MCF 10A (cell line): ENCODE measurements around the gene COX6B2. TPM values are rescaled to one million over a fixed set of nuclear protein-coding genes. Genes with fewer than 3 reads are reported as not detected.

Experiments used
- BruUV-seq: library from RNA; stranded (reverse); fragments of 400-500 nt; replicated peaks from 2 replicates; lab custom pipeline; 2021; lab: Mats Ljungman, UMichigan
- CTCF ChIA-PET: fragments of 300-600 bp; sonication (Branson Sonifier 250); formaldehyde crosslinking; extraction: SDS; loops from one replicate; lab custom pipeline; 2021; ENCODE audit warnings: antibody characterized with exemption, inconsistent platforms; lab: Yijun Ruan, JAX
- POLR2A ChIA-PET: fragments of 300-600, 350-650 bp; sonication (Branson Sonifier 250); formaldehyde crosslinking; extraction: SDS; loops from one replicate; lab custom pipeline; 2020; ENCODE audit warnings: antibody characterized with exemption, inconsistent platforms; lab: Yijun Ruan, JAX
- DNase-seq: peaks from one replicate; pipeline ENCODE4 v3.0.0-alpha.2; 2018; ENCODE audit not compliant: unreplicated experiment
- H3K27ac Mint-ChIP-seq: one replicate; pipeline ENCODE4 v1.8.0; 2022; ENCODE audit warnings: mild to moderate bottlenecking, low read depth, mixed read lengths; ENCODE audit not compliant: unreplicated experiment
- H3K27me3 Mint-ChIP-seq: one replicate; pipeline ENCODE4 v1.8.0; 2022; ENCODE audit warnings: mixed read lengths; ENCODE audit not compliant: insufficient read depth, unreplicated experiment
- H3K36me3 Mint-ChIP-seq: one replicate; pipeline ENCODE4 v1.8.0; 2022; ENCODE audit warnings: mild to moderate bottlenecking, moderate library complexity, mixed read lengths; ENCODE audit not compliant: insufficient read depth, unreplicated experiment
- H3K4me1 Mint-ChIP-seq: one replicate; pipeline ENCODE4 v1.8.0; 2022; ENCODE audit warnings: mixed read lengths; ENCODE audit not compliant: insufficient read depth, unreplicated experiment
- H3K4me3 Mint-ChIP-seq: one replicate; pipeline ENCODE4 v1.8.0; 2022; ENCODE audit warnings: mild to moderate bottlenecking, moderate library complexity, mixed read lengths; ENCODE audit not compliant: unreplicated experiment
- H3K9me3 Mint-ChIP-seq: one replicate; pipeline ENCODE4 v1.8.0; 2022; ENCODE audit warnings: mixed read lengths; ENCODE audit not compliant: unreplicated experiment
- intact Hi-C: fragments of 100-400 bp; cut with micrococcal nuclease; formaldehyde crosslinking; loops from 2 replicates; pipeline ENCODE4 v1.14.1; 2022
- total RNA-seq: library from RNA; stranded (reverse); gene quantifications from 2 replicates; pipeline ENCODE4 v1.2.3, GENCODE V29; 2022
- TF ChIP-seq, protein P1 (sequence below): fragments of 200-600 bp; IDR thresholded peaks from one replicate; pipeline ENCODE4 v1.8.0; 2022; ENCODE audit warnings: antibody characterized with exemption, mild to moderate bottlenecking; ENCODE audit not compliant: unreplicated experiment

Gene COX6B2
- total RNA-seq, 1 experiment from 2014 or later, result 0.33 TPM

DNA sequence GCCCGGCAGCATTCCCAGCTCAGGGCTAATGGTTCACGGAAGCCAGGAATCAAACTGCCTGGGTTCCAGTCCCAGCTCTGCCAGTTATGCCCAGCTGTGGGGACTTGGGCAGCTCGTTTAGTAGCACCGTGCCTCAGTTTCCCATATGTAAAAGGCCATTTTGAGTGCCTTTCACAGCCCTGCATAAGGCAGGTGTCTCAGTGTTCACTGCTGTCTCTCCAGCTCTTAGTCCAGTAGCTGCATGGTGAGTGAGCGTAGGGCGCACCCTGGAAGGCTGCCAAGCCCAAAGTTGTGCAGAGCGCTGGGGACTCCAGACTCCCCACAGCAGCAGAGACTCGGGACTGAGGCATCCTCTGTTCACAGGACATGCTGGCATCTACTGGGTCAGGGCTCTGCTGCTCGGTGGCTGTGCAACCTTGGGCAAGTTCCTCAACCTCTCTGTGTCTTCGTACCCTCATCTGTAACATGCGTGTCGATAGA is 36.7 kb upstream of the COX6B2 start:
- ChIA-PET CTCF (interaction anchor here (0.6 to 3.2 kb wide), 5 partner anchors 27 to 1673 kb away, joined by 3 to 21 read pairs (median 3); no protein-coding TSS in a partner anchor), POLR2A (interaction anchor here (0.6 to 7.2 kb wide), 5 partner anchors 9 to 134 kb away, joined by 3 to 57 read pairs (median 5); partner anchors contain the start of genes ISOC2 and UBE2S)
- BruUV-seq, result no TSS peak
- no peaks in the 10 kb centered on the region for H3K9me3 Mint-ChIP-seq
- no peaks in the 10 kb centered on the region for H3K27me3 Mint-ChIP-seq
- intact Hi-C loops, result no loop called here
- H3K4me1 Mint-ChIP-seq, result peaks cover 21% of the 10 kb centered on the region
- H3K4me3 Mint-ChIP-seq, result no peak overlapping the region
- TF ChIP-seq, protein P1, sequence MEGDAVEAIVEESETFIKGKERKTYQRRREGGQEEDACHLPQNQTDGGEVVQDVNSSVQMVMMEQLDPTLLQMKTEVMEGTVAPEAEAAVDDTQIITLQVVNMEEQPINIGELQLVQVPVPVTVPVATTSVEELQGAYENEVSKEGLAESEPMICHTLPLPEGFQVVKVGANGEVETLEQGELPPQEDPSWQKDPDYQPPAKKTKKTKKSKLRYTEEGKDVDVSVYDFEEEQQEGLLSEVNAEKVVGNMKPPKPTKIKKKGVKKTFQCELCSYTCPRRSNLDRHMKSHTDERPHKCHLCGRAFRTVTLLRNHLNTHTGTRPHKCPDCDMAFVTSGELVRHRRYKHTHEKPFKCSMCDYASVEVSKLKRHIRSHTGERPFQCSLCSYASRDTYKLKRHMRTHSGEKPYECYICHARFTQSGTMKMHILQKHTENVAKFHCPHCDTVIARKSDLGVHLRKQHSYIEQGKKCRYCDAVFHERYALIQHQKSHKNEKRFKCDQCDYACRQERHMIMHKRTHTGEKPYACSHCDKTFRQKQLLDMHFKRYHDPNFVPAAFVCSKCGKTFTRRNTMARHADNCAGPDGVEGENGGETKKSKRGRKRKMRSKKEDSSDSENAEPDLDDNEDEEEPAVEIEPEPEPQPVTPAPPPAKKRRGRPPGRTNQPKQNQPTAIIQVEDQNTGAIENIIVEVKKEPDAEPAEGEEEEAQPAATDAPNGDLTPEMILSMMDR, result no peak
- peak; percentile 47 for DNase-seq
- peak overlapping the region; percentile 32 for H3K27ac Mint-ChIP-seq
- H3K36me3 Mint-ChIP-seq, result peaks cover 64% of the 10 kb centered on the region

DNA sequence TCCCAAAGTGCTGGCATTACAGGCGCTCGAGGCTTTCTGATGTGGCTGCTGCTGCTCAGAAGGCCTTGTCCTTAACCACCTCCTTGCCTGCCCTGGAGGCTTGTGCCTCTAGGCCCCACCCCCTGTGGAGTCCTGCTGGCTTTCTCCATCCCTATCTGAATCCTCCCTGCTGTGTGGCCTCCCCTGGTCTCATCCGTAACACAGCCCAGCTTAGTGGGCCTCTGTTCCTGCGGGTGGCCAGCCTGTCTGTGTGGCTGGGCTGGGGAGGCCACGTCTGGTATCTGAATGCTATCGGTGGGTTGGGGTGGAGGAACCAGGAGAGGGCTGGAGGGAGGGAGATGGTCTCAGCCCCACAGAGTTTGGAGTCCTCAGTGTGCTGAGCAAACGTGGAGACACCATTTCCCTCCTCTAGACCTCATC is 36.0 kb upstream of the COX6B2 start:
- intact Hi-C loops, result no loop called here
- H3K9me3 Mint-ChIP-seq, result no peaks in the 10 kb centered on the region
- H3K27me3 Mint-ChIP-seq, result no peaks in the 10 kb centered on the region
- no peak overlapping the region for H3K4me3 Mint-ChIP-seq
- H3K36me3 Mint-ChIP-seq, result peaks cover 72% of the 10 kb centered on the region
- POLR2A ChIA-PET, result interaction anchor here (0.6 to 7.2 kb wide), 5 partner anchors 10 to 133 kb away, joined by 3 to 57 read pairs (median 5); partner anchors contain the start of genes ISOC2 and UBE2S
- H3K27ac Mint-ChIP-seq, result peak overlapping the region; percentile 32
- peaks cover 21% of the 10 kb centered on the region for H3K4me1 Mint-ChIP-seq
- BruUV-seq, result no TSS peak
- DNase-seq, result no peak
- TF ChIP-seq, protein P1, result no peak
- CTCF ChIA-PET, result interaction anchor here (0.6 to 3.2 kb wide), 8 partner anchors 28 to 1674 kb away, joined by 3 to 21 read pairs (median 4); partner anchors contain the start of gene KMT5C

DNA sequence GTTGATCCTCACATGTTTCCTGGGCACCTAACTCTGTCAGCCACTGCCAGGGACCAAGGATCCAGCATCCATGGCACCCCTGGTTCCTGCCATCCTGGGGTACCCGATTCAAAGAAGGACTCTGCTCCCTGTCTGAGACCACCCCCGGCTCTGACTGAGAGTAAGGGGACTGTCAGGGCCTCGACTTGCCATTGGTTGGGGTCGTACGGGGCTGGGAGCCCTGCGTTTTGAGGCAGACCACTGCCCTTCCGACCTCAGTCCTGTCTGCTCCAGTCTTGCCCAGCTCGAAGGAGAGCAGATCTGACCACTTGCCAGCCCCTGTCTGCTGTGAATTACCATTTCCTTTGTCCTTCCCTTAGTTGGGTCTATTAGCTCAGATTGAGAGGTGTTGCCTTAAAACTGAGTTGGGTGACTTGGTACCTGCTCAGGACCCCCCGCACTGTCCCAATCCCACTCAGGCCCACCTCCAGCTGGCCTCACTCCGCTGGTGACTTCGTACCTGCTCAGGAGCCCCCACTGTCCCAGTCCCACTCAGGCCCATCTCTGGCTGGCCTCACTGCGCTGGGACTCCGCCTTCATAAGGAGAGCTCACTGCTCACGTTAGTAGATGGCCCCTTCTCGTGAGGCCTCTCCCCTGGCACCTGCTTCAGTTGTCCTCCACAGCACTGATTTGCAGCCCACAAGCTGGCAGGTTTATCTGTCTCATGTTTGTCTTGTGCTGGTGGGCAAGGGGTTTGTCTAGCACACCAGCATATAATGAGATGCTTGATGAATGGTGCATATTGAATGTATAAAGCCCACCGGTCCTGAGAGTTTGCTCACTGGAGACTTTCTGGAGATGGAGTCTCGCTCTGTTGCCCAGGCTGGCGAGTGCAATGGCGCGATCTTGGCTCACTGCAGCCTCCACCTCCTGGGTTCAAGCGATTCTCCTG is 35.1 kb upstream of the COX6B2 start:
- Mint-ChIP-seq H3K4me1 (peaks cover 21% of the 10 kb centered on the region), H3K9me3 (no peaks in the 10 kb centered on the region), H3K27ac (no peak overlapping the region), H3K4me3 (no peak overlapping the region), H3K27me3 (no peaks in the 10 kb centered on the region), H3K36me3 (peaks cover 77% of the 10 kb centered on the region)
- POLR2A ChIA-PET, result interaction anchor here (0.6 to 7.2 kb wide), 5 partner anchors 18 to 702 kb away, joined by 3 to 57 read pairs (median 4); partner anchors contain the start of genes PPP6R1 and UBE2S
- no TSS peak for BruUV-seq
- DNase-seq, result no peak
- intact Hi-C loops, result no loop called here
- TF ChIP-seq, protein P1, result no peak
- CTCF ChIA-PET, result interaction anchor here (0.6 to 3.2 kb wide), 9 partner anchors 29 to 169 kb away, joined by 3 to 21 read pairs (median 3); partner anchors contain the start of gene KMT5C
